H1 (cell line): ENCODE measurements around the gene PRKD1. TPM values are rescaled to one million over a fixed set of nuclear protein-coding genes. Genes with fewer than 3 reads are reported as not detected.

Experiments used
- CTCF ChIA-PET: fragments of 300-600 bp; sonication (Branson Sonifier 250); formaldehyde crosslinking; loops from one replicate; lab custom pipeline; 2021; ENCODE audit not compliant: partially characterized antibody; lab: Charles Lee
- POLR2A ChIA-PET: fragments of 300-600 bp; sonication (Branson Sonifier 250); formaldehyde crosslinking; loops from one replicate; lab custom pipeline; 2021; ENCODE audit warnings: inconsistent platforms; ENCODE audit not compliant: partially characterized antibody; lab: Charles Lee
- DNase-seq, 2 experiments: peaks; one replicate each; pipeline versions ENCODE4 v3.0.0 to v3.0.0-alpha.2; 2010 to 2022; ENCODE audit warnings: low spot score in 2 of 2, low read depth in 1 of 2, mixed read lengths in 1 of 2
- FAIRE-seq: peaks from 2 replicates; lab custom pipeline; 2011; peaks lifted over from hg19 to GRCh38; lab: Jason Lieb, UNC
- H2AFZ ChIP-seq: 2 replicates; pipeline ENCODE4 v1.8.1; 2012; ENCODE audit warnings: low read length, inconsistent platforms
- H2AK5ac ChIP-seq: 2 replicates; pipeline ENCODE4 v1.6.1; 2013; ENCODE audit warnings: low read depth, low read length
- H2BK120ac ChIP-seq: replicated peaks from 2 replicates; pipeline ENCODE3; 2013; ENCODE audit warnings: low read depth, low read length, inconsistent platforms
- H2BK12ac ChIP-seq: 2 replicates; pipeline ENCODE4 v1.6.1; 2013; ENCODE audit warnings: low read depth, low read length
- H2BK15ac ChIP-seq: 2 replicates; pipeline ENCODE4 v1.6.1; 2013; ENCODE audit warnings: low read length
- H2BK20ac ChIP-seq: 2 replicates; pipeline ENCODE4 v1.6.1; 2013; ENCODE audit warnings: low read length
- H2BK5ac ChIP-seq: 2 replicates; pipeline ENCODE4 v1.6.1; 2013; ENCODE audit warnings: low read depth, low read length
- H3K14ac ChIP-seq: 2 replicates; pipeline ENCODE4 v1.6.1; 2013; ENCODE audit warnings: inconsistent platforms; ENCODE audit not compliant: insufficient read length
- H3K18ac ChIP-seq: 2 replicates; pipeline ENCODE4 v1.6.1; 2013; ENCODE audit warnings: low read length; ENCODE audit errors: extremely low read depth
- H3K23ac ChIP-seq: 2 replicates; pipeline ENCODE4 v1.6.1; 2013; ENCODE audit warnings: inconsistent platforms; ENCODE audit not compliant: insufficient read length
- H3K23me2 ChIP-seq: 2 replicates; pipeline ENCODE4 v1.6.1; 2013; ENCODE audit warnings: low read depth, low read length
- H3K27ac ChIP-seq: 2 replicates; pipeline ENCODE4 v1.6.1; 2011; ENCODE audit warnings: low read depth, low read length, inconsistent platforms
- H3K27me3 ChIP-seq, 4 experiments: replicated peaks in 1 of 4; 1 replicate in 1 of 4; 2 replicates in 3 of 4; pipeline versions ENCODE4 v1.6.1 to v1.8.1; 2011 to 2013; ENCODE audit warnings: low read length in 3 of 4, mild to moderate bottlenecking in 3 of 4, inconsistent platforms in 2 of 4, mixed read lengths in 2 of 4, moderate library complexity in 1 of 4; ENCODE audit not compliant: control insufficient read depth in 3 of 4, insufficient read depth in 3 of 4; ENCODE audit errors: extremely low read depth in 1 of 4
- H3K36me3 ChIP-seq, 4 experiments: 2 replicates each; pipeline versions ENCODE4 v1.6.1 to v1.8.1; 2011 to 2013; ENCODE audit warnings: mild to moderate bottlenecking in 4 of 4, low read length in 3 of 4, moderate library complexity in 2 of 4, control low read depth in 1 of 4, inconsistent platforms in 1 of 4; ENCODE audit not compliant: insufficient read depth in 4 of 4, control insufficient read depth in 2 of 4
- H3K4ac ChIP-seq: replicated peaks from 2 replicates; pipeline ENCODE3; 2013; ENCODE audit warnings: low read length, low read depth, mixed read lengths, inconsistent platforms; ENCODE audit not compliant: insufficient read length
- H3K4me1 ChIP-seq, 4 experiments: replicated peaks in 1 of 4; 1 replicate in 1 of 4; 2 replicates in 3 of 4; pipeline versions ENCODE4 v1.6.1 to v1.8.1; 2011 to 2013; ENCODE audit warnings: low read length in 3 of 4, inconsistent platforms in 2 of 4, mixed read lengths in 1 of 4; ENCODE audit not compliant: insufficient read depth in 4 of 4, control insufficient read depth in 3 of 4
- H3K4me2 ChIP-seq, 2 experiments: 2 replicates each; pipeline versions ENCODE4 v1.6.1 to v1.8.1; 2011 to 2013; ENCODE audit warnings: low read depth in 2 of 2, low read length in 2 of 2, control low read depth in 1 of 2, inconsistent platforms in 1 of 2, mild to moderate bottlenecking in 1 of 2; ENCODE audit not compliant: insufficient read depth in 1 of 2
- H3K4me3 ChIP-seq, 4 experiments: fragments of 200-600, 300-600 bp in 1 of 4; sonication (generic), shearing (Covaris generic), sonication (Bioruptor Twin) in 1 of 4; 2 replicates each; pipeline versions ENCODE4 v1.5.1 to v1.8.1; 2011 to 2016; ENCODE audit warnings: low read length in 4 of 4, low read depth in 3 of 4, control low read depth in 2 of 4, inconsistent platforms in 2 of 4, mild to moderate bottlenecking in 2 of 4, mixed read lengths in 1 of 4, moderate library complexity in 1 of 4; ENCODE audit not compliant: insufficient read depth in 2 of 4; ENCODE audit errors: extremely low read depth in 1 of 4
- H3K56ac ChIP-seq: replicated peaks from 2 replicates; pipeline ENCODE3; 2013; ENCODE audit warnings: low read depth, mild to moderate bottlenecking, mixed read lengths, low read length, inconsistent platforms; ENCODE audit not compliant: insufficient read length
- H3K79me1 ChIP-seq: 2 replicates; pipeline ENCODE4 v1.6.1; 2013; ENCODE audit warnings: low read depth, low read length, control low read depth
- H3K79me2 ChIP-seq, 2 experiments: 2 replicates each; pipeline versions ENCODE4 v1.6.1 to v1.8.1; 2012 to 2013; ENCODE audit warnings: low read length in 2 of 2, mild to moderate bottlenecking in 2 of 2, inconsistent platforms in 1 of 2; ENCODE audit not compliant: insufficient read depth in 2 of 2, control insufficient read depth in 1 of 2
- H3K9ac ChIP-seq, 4 experiments: replicated peaks in 1 of 4; 1 replicate in 1 of 4; 2 replicates in 3 of 4; pipeline versions ENCODE4 v1.6.1 to v1.8.1; 2011 to 2013; ENCODE audit warnings: low read depth in 3 of 4, low read length in 3 of 4, control low read depth in 2 of 4, mild to moderate bottlenecking in 2 of 4, moderate library complexity in 2 of 4, inconsistent platforms in 1 of 4; ENCODE audit errors: extremely low read depth in 1 of 4
- H3K9me3 ChIP-seq, 2 experiments: 2 replicates each; pipeline versions ENCODE4 v1.6.1 to v1.8.1; 2012 to 2013; ENCODE audit warnings: mild to moderate bottlenecking in 2 of 2, moderate library complexity in 2 of 2, control low read depth in 1 of 2, inconsistent platforms in 1 of 2, low read depth in 1 of 2, low read length in 1 of 2, mixed read lengths in 1 of 2; ENCODE audit not compliant: insufficient read depth in 2 of 2
- H4K20me1 ChIP-seq, 2 experiments: replicated peaks in 1 of 2; 2 replicates each; pipeline versions ENCODE3 to v1.8.1; 2011 to 2013; ENCODE audit warnings: inconsistent platforms in 2 of 2, low read length in 2 of 2, mild to moderate bottlenecking in 1 of 2; ENCODE audit not compliant: insufficient read depth in 2 of 2, control insufficient read depth in 1 of 2
- H4K5ac ChIP-seq: 2 replicates; pipeline ENCODE4 v1.6.1; 2013; ENCODE audit warnings: low read length, low read depth, mixed read lengths, inconsistent platforms; ENCODE audit not compliant: insufficient read length
- H4K8ac ChIP-seq: 2 replicates; pipeline ENCODE4 v1.8.0; 2013; ENCODE audit warnings: mild to moderate bottlenecking, moderate library complexity, low read length, inconsistent platforms; ENCODE audit not compliant: insufficient read depth; ENCODE audit errors: extremely low read depth
- H4K91ac ChIP-seq: replicated peaks from 2 replicates; pipeline ENCODE3; 2013; ENCODE audit warnings: low read length, mixed read lengths, inconsistent platforms; ENCODE audit not compliant: insufficient read length
- HDAC6 ChIP-seq: IDR thresholded peaks from one replicate; pipeline ENCODE4 v1.7.1; 2012; ENCODE audit warnings: low read depth, mild to moderate bottlenecking, inconsistent platforms, low read length, moderate library complexity
- KDM5A ChIP-seq: fragments of 200-600 bp; IDR thresholded peaks from 2 replicates; pipeline ENCODE4 v1.7.1; 2012; ENCODE audit warnings: mild to moderate bottlenecking, low read length, inconsistent platforms, mixed read lengths
- RNF2 ChIP-seq: fragments of 200-900, 300-1000 bp; sonication (generic); IDR thresholded peaks from 2 replicates; pipeline ENCODE4 v1.7.1; 2016; ENCODE audit warnings: borderline replicate concordance, low read depth, mild to moderate bottlenecking, antibody characterized with exemption, low read length; ENCODE audit not compliant: poor library complexity, severe bottlenecking; ENCODE audit errors: missing control alignments
- SRF ChIP-seq: IDR thresholded peaks from 2 replicates; pipeline ENCODE4 v1.6.1; 2011; ENCODE audit warnings: mild to moderate bottlenecking, low read depth, low read length, moderate library complexity
- TAF1 ChIP-seq: IDR thresholded peaks from 2 replicates; pipeline ENCODE4 v1.6.1; 2011; ENCODE audit warnings: mild to moderate bottlenecking, low read depth, low read length
- USF2 ChIP-seq: IDR thresholded peaks from 2 replicates; pipeline ENCODE4 v1.6.1; 2011; ENCODE audit warnings: low read length, improper control_type of control experiment
- WGBS, 2 experiments: shearing (Covaris generic) in 1 of 2; methylation state at CpG; one replicate each; pipeline versions ENCODE4 v1.1.6 to v1.1.7; 2013 to 2015; ENCODE audit warnings: low lambda C conversion rate in 2 of 2, mixed read lengths in 2 of 2, inconsistent platforms in 1 of 2, low coverage in 1 of 2, missing lambda C conversion rate in 1 of 2; ENCODE audit not compliant: insufficient replicate concordance in 2 of 2, insufficient coverage in 1 of 2, insufficient read length in 1 of 2; ENCODE audit errors: extremely low coverage in 1 of 2, missing lambda C conversion rate in 1 of 2; 5-methylcytosine and 5-hydroxymethylcytosine counted together
- polyA plus RNA-seq, 7 experiments: library from polyadenylated mRNA; depleted of rRNA in 3 of 7; stranded (reverse) in 5 of 7; unstranded in 2 of 7; fragments of >200 nt in 5 of 7; fragments of 200-250 nt in 2 of 7; gene quantifications; 1 replicate in 5 of 7; 2 replicates in 1 of 7; 4 replicates in 1 of 7; pipeline versions ENCODE4 v1.2.1 to v1.2.3, GENCODE V29; 2011 to 2013; ENCODE audit warnings: missing spikeins in 2 of 7, mixed read lengths in 2 of 7
- total RNA-seq: library from RNA; stranded (reverse); fragmentation: NEBNext Ultra II Directional; extraction: Animal tissue kit (Norgen Biotek cat#: 25700); gene quantifications from 2 replicates; pipeline ENCODE4 v1.2.1, GENCODE V29; 2021

PRKD1 gene
- total and polyA plus RNA-seq, 2 of the 8 experiments (the other 6 are each of a cell fraction or from before 2014, with no cell fraction given) = 3.6 to 6.8 TPM

- ChIA-PET POLR2A (no interaction called here), CTCF (no interaction called here)
- Histone ChIP-seq H3K4ac (no peak overlapping the region), H3K79me1 (no peaks in the 10 kb centered on the region), H2AK5ac (no peak overlapping the region), H3K4me2 (no peak overlapping the region), H3K36me3 (no peaks in the 10 kb centered on the region), H2BK120ac (no peak overlapping the region), H3K56ac (no peak overlapping the region), H3K14ac (no peak overlapping the region), H4K91ac (no peak overlapping the region), H2BK15ac (no peak overlapping the region), H3K27me3 (no peaks in the 10 kb centered on the region), H3K23ac (no peak overlapping the region), H3K23me2 (no peaks in the 10 kb centered on the region), H2BK12ac (no peak overlapping the region), H3K4me3 (no peak overlapping the region), H4K5ac (no peak overlapping the region), H3K27ac (no peak overlapping the region), H2BK5ac (no peak overlapping the region), H2AFZ (no peak overlapping the region), H4K8ac (no peak overlapping the region), H4K20me1 (no peaks in the 10 kb centered on the region), H3K18ac (no peak overlapping the region), H3K9me3 (no peaks in the 10 kb centered on the region), H3K9ac (no peak overlapping the region), H3K79me2 (no peaks in the 10 kb centered on the region), H3K4me1 (no peaks in the 10 kb centered on the region), H2BK20ac (no peak overlapping the region)
- DNase-seq = no peak
- no peak for TF ChIP-seq RNF2
- no peak for TF ChIP-seq HDAC6
- TF ChIP-seq SRF = no peak
- TF ChIP-seq KDM5A = no peak
- no peak for TF ChIP-seq USF2
- TF ChIP-seq TAF1 = no peak
- FAIRE-seq = no peak
- 91% methylated on average over 3 of the region's 3 CpGs; no CpG with 5 or more reads in 1 of the 2 experiments for WGBS, 2 experiments
Observed at GRCh38 chr14:29627137-29627536, 300.5 kb downstream of the PRKD1 start.
